GM19099 (cell line): Measurements from ENCODE around the gene SEMA5B.

ENCODE experiments used
- POLR2A ChIP-seq: IDR thresholded peaks from 3 replicates; pipeline ENCODE4 v1.6.1; 2011; ENCODE audit warnings: low read depth; ENCODE audit not compliant: insufficient read length; ENCODE audit errors: extremely low read depth

Gene SEMA5B

GRCh38 chr3:122929188-122930062 lies 98.1 kb downstream of the SEMA5B start:
- TF ChIP-seq POLR2A = no peak

- no peak for TF ChIP-seq POLR2A
Measured at GRCh38 chr3:122928396-122929187, 99.0 kb downstream of the SEMA5B start.

- no peak for TF ChIP-seq POLR2A
Measured at GRCh38 chr3:122927726-122928125, 99.8 kb downstream of the SEMA5B start.

GRCh38 chr3:122926811-122927210 lies 100.8 kb downstream of the SEMA5B start:
- no peak for TF ChIP-seq POLR2A

- TF ChIP-seq POLR2A = no peak
Measured at GRCh38 chr3:122926322-122926721, 101.2 kb downstream of the SEMA5B start.

- no peak for TF ChIP-seq POLR2A
Measured at GRCh38 chr3:122925756-122926155, 101.8 kb downstream of the SEMA5B start.

GRCh38 chr3:122924056-122924455 lies 103.5 kb downstream of the SEMA5B start:
- no peak for TF ChIP-seq POLR2A

- TF ChIP-seq POLR2A = no peak
Measured at GRCh38 chr3:122923611-122924010, 104.0 kb downstream of the SEMA5B start.

GRCh38 chr3:122921791-122922651 lies 105.5 kb downstream of the SEMA5B start:
- TF ChIP-seq POLR2A = no peak

- TF ChIP-seq POLR2A = no peak
Measured at GRCh38 chr3:122920986-122921385, 106.6 kb downstream of the SEMA5B start.

GRCh38 chr3:122919291-122919610 lies 108.3 kb downstream of the SEMA5B start:
- TF ChIP-seq POLR2A = no peak

- TF ChIP-seq POLR2A = no peak
Measured at GRCh38 chr3:122918576-122919290, 108.8 kb downstream of the SEMA5B start.

GRCh38 chr3:122917412-122917811 lies 110.2 kb downstream of the SEMA5B start:
- no peak for TF ChIP-seq POLR2A

- TF ChIP-seq POLR2A = no peak
Measured at GRCh38 chr3:122916580-122916979, 111.0 kb downstream of the SEMA5B start.

GRCh38 chr3:122916084-122916483 lies 111.5 kb downstream of the SEMA5B start:
- TF ChIP-seq POLR2A = no peak
